ENCODE results near the gene MFAP4.

- TF ChIP-seq CTCF (IDR thresholded peaks at IDR 0.05; ENCODE audit: low read depth, low read length, missing input control) (no peak), ATF3 (IDR thresholded peaks at IDR 0.05) (no peak), TAF1 (conservative IDR thresholded peaks at IDR 0.05) (no peak), REST (IDR thresholded peaks at IDR 0.05) (no peak), MAX (IDR thresholded peaks at IDR 0.05) (no peak), JUND (IDR thresholded peaks at IDR 0.05) (no peak), RAD21 (IDR thresholded peaks at IDR 0.05) (no peak), FOXA1 (IDR thresholded peaks at IDR 0.05) (no peak), GABPA (IDR thresholded peaks at IDR 0.05 in 1 of 2, conservative IDR thresholded peaks at IDR 0.05 in 1 of 2) (no peak), SP1 (IDR thresholded peaks at IDR 0.05) (no peak), EGR1 (IDR thresholded peaks at IDR 0.05; ENCODE audit: low read depth in 2 of 2) (no peak), ZBTB33 (IDR thresholded peaks at IDR 0.05) (no peak), RXRA (IDR thresholded peaks at IDR 0.05) (no peak), YY1 (IDR thresholded peaks at IDR 0.05) (no peak)
Measured at GRCh38 chr17:19390951-19391350, 4.0 kb upstream of the MFAP4 start.

All from liver (tissue), 3 donors.